GM12864 (cell line): ENCODE measurements around the gene SHISA7.
A peak's percentile ranks its signal among the peaks of the same experiment; 100 is the strongest.

Source experiments
- DNase-seq: peaks from one replicate; pipeline ENCODE4 v3.0.0-alpha.2; 2011; ENCODE audit warnings: low read depth
- H3K4me3 ChIP-seq: 2 replicates; pipeline ENCODE4 v1.5.1; 2011; ENCODE audit warnings: mild to moderate bottlenecking, low read depth, low read length, control low read depth
- CTCF ChIP-seq: IDR thresholded peaks from 2 replicates; pipeline ENCODE4 v1.5.1; 2011; ENCODE audit warnings: low read depth, mild to moderate bottlenecking, moderate library complexity, low read length, control low read depth, inconsistent platforms; ENCODE audit errors: missing control alignments

The SHISA7 gene

DNA sequence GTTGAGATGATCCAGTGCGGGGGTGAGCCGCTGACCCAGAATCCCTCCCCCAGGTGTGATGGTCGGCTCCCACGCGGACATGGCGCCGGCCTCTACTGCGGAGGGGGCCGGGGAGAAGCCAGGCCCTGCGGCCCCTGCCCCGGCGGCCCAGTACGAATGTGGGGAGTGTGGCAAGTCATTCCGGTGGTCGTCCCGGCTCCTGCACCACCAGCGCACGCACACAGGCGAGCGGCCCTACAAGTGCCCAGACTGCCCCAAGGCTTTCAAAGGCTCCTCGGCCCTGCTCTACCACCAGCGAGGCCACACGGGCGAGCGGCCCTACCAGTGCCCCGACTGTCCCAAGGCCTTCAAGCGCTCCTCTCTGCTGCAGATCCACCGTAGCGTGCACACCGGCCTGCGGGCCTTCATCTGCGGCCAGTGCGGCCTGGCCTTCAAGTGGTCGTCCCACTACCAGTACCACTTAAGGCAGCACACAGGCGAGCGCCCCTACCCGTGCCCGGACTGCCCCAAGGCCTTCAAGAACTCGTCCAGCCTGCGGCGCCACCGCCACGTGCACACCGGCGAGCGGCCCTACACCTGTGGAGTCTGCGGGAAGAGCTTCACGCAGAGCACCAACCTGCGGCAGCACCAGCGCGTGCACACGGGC is 38.2 kb upstream of the SHISA7 start:
- no peak overlapping the region for H3K4me3 ChIP-seq

DNA sequence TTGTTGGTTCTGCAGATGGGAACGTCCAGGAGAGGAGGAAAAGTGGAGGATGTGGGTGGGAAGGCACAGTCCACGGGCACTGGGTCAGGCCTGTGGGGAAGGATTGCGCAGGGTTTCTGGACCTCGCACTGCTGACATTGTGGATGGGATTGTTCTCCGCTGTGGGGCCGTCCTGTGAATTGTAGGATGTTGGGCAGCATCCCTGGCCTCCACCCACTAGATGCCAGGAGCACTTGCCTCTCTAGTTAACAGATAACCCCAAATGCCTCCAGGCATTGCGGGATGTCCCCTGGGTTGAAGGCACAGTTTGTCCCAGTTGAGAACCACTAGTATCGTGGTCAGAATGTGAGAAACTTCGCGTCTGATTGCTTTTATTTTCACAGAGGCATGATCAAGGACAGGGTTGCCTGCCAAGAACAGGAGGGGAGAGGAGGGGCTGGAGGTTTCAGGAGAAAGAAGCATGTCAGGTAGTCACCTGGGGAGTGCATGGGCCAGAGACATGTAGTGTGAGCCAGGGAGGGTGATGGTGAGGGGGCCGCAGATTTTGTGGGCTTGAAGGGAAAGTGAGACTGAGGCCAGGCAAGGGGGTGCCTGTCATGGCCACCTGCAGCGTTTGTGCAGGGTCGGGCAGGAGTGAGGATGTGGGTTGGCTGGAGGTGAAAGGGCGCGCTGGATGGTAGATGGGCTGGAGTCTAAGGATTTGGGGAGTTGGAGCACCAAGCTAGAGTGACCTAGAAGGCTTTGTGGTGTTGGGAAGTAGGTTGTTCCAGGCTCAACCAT is 36.5 kb upstream of the SHISA7 start:
- no peak overlapping the region for H3K4me3 ChIP-seq
- no peak for DNase-seq
- TF ChIP-seq CTCF: no peak

More for the DNA sequence above, 38.2 kb upstream of the SHISA7 start:
- no peak for TF ChIP-seq CTCF
- no peak for DNase-seq

DNA sequence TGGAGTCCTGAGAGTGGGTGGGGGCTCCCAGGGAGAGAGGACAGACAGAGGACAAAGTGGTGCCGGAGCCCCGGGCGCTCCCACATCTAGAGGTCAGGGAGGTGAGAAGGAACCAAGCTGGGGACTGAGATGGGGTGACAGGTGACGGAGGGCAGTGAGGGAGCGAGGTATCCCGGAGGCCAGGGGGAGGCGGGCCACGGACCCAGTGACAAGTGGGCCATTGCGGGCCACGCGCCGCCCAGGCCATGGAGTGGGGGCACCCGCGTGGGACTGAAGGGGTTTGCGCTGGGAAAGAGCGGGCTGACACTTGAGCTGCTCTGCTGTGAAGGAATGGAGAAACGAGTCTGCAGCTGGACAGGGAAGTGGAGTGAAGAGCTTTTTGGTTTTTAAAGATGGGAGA is 35.9 kb upstream of the SHISA7 start:
- no peak for TF ChIP-seq CTCF
- DNase-seq: no peak

GRCh38 chr19:55478364-55478763 is 35.3 kb upstream of the SHISA7 start:
- no peak overlapping the region for H3K4me3 ChIP-seq

More for the DNA sequence above, 35.9 kb upstream of the SHISA7 start:
- no peak overlapping the region for H3K4me3 ChIP-seq

GRCh38 chr19:55477905-55478304 is 34.8 kb upstream of the SHISA7 start:
- no peak for DNase-seq
- peak overlapping the region; percentile 78; the same call in 1 of the 2 replicates for H3K4me3 ChIP-seq
- no peak for TF ChIP-seq CTCF

More at GRCh38 chr19:55478364-55478763, 35.3 kb upstream of the SHISA7 start:
- no peak for TF ChIP-seq CTCF
- DNase-seq: no peak

DNA sequence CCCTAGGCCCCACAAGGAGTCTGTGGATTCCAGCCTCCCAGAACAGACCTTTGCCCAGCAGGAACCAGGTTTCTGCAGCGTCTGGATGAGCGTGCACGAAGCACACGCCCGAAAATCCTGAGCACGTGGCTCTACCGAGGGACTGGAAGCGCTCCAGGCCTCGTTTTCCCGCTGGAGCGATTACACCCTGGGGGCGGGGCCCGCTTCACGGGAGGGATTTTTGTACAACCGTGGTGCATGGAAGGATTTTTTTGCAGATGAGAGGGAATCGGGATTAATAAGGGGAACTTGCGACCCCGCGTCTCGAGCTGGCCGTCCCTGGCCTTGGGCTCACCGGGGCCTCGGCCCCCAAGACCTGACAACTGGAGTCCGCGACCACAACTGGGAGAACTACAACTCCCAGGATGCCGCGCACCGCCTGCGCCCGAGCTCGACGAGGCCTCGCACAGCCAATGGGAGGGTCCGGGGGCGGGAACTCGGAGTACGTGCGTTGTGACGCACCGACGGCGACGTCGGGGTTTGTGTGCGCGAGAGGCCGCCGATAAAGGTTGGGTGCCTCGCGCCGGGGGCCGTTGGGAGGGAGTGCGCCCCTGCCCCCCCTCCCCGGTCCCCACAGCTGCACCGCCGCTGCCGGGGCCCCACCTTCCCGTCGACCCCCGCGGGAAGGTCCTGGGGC is 33.1 kb upstream of the SHISA7 start, which contains the start of gene ZNF628:
TSS of gene ZNF628 (plus strand) at position 518 of the 676 bp plus-strand sequence. CDS start 3,294 bp downstream, outside the sequence.
- TF ChIP-seq CTCF: no peak
- DNase-seq: peak; percentile 93
- H3K4me3 ChIP-seq: peak within 1 kb of the TSS; percentile 78
